AG04450 (cell line): ENCODE data around the gene NHEJ1. TPM values are rescaled to one million over a fixed set of nuclear protein-coding genes. Genes with fewer than 3 reads are reported as not detected.

ENCODE experiments used
- CTCF ChIA-PET: fragments of 300-600, 350-600 bp; formaldehyde crosslinking; extraction: SDS; loops from one replicate; lab custom pipeline; 2022; ENCODE audit warnings: antibody characterized with exemption, inconsistent platforms; lab: Charles Lee
- POLR2A ChIA-PET: fragments of 350-600 bp; formaldehyde crosslinking; extraction: SDS; loops from one replicate; lab custom pipeline; 2021; ENCODE audit warnings: antibody characterized with exemption, inconsistent platforms; lab: Yijun Ruan, JAX
- DNase-seq: peaks from one replicate; pipeline ENCODE4 v3.0.0-alpha.2; 2011; ENCODE audit warnings: low read depth, low spot score
- H3K27ac ChIP-seq: one replicate; pipeline ENCODE4 v1.5.1; 2012; ENCODE audit warnings: low read depth, low read length, control low read depth
- H3K27me3 ChIP-seq: one replicate; pipeline ENCODE4 v1.6.0; 2012; ENCODE audit warnings: low read length; ENCODE audit not compliant: control insufficient read depth, insufficient read depth
- H3K4me3 ChIP-seq: 2 replicates; pipeline ENCODE4 v1.5.1; 2011; ENCODE audit warnings: mild to moderate bottlenecking, low read depth, low read length, control low read depth
- H3K9me3 ChIP-seq: 2 replicates; pipeline ENCODE4 v1.5.1; 2012; ENCODE audit warnings: low read length; ENCODE audit not compliant: control insufficient read depth, insufficient read depth
- polyA plus RNA-seq: library from polyadenylated mRNA; depleted of rRNA; stranded (reverse); fragments of >200 nt; gene quantifications from 2 replicates; pipeline ENCODE4 v1.2.3, GENCODE V29; 2011
- TF ChIP-seq, protein P1 (sequence below): IDR thresholded peaks from 2 replicates; pipeline ENCODE4 v1.5.1; 2011; ENCODE audit warnings: low read depth, low read length, control low read depth, inconsistent platforms

Gene NHEJ1
- polyA plus RNA-seq, 1 experiment, result 21.9 TPM

- POLR2A ChIA-PET, result no interaction called here
- TF ChIP-seq, protein P1, sequence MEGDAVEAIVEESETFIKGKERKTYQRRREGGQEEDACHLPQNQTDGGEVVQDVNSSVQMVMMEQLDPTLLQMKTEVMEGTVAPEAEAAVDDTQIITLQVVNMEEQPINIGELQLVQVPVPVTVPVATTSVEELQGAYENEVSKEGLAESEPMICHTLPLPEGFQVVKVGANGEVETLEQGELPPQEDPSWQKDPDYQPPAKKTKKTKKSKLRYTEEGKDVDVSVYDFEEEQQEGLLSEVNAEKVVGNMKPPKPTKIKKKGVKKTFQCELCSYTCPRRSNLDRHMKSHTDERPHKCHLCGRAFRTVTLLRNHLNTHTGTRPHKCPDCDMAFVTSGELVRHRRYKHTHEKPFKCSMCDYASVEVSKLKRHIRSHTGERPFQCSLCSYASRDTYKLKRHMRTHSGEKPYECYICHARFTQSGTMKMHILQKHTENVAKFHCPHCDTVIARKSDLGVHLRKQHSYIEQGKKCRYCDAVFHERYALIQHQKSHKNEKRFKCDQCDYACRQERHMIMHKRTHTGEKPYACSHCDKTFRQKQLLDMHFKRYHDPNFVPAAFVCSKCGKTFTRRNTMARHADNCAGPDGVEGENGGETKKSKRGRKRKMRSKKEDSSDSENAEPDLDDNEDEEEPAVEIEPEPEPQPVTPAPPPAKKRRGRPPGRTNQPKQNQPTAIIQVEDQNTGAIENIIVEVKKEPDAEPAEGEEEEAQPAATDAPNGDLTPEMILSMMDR, result no peak
- Histone ChIP-seq H3K9me3 (no peaks in the 10 kb centered on the region), H3K27me3 (peaks cover 27% of the 10 kb centered on the region), H3K27ac (no peak overlapping the region), H3K4me3 (no peak overlapping the region)
- no peak for DNase-seq
- CTCF ChIA-PET, result interaction anchor here (1.3 to 11.6 kb wide), 3 partner anchors 10 to 91 kb away, joined by 5 to 180 read pairs (median 5); no protein-coding TSS in a partner anchor
Observed at GRCh38 chr2:219065484-219065883, 95.1 kb downstream of the NHEJ1 start.

- ChIA-PET CTCF (interaction anchor here (1.7 to 11.6 kb wide), 5 partner anchors 11 to 95 kb away, joined by 5 to 180 read pairs (median 28); no protein-coding TSS in a partner anchor), POLR2A (no interaction called here)
- no peak overlapping the region for H3K27ac ChIP-seq
- H3K9me3 ChIP-seq, result no peaks in the 10 kb centered on the region; the same call in 1 of the 2 replicates
- TF ChIP-seq, protein P1, result no peak
- DNase-seq, result no peak
- H3K4me3 ChIP-seq, result no peak overlapping the region
- H3K27me3 ChIP-seq, result peaks cover 58% of the 10 kb centered on the region
Observed at GRCh38 chr2:219062081-219062480, 98.5 kb downstream of the NHEJ1 start.

- no peak within 1 kb of the TSS for H3K4me3 ChIP-seq
- CTCF ChIA-PET, result interaction anchor here (0.6 to 11.6 kb wide), 4 partner anchors 12 to 415 kb away, joined by 3 to 180 read pairs (median 82); no protein-coding TSS in a partner anchor
- H3K9me3 ChIP-seq, result no peaks in the 10 kb centered on the region; the same call in 1 of the 2 replicates
- POLR2A ChIA-PET, result no interaction called here
- peaks cover 68% of the 10 kb centered on the region for H3K27me3 ChIP-seq
- TF ChIP-seq, protein P1, result no peak
- H3K27ac ChIP-seq, result no peak within 1 kb of the TSS
- DNase-seq, result no peak
Observed at GRCh38 chr2:219060821-219061791, 99.5 kb downstream of the NHEJ1 start, which contains the start of gene IHH. Gene IHH, minus strand, starts transcription at chr2:219060921. Its CDS starts 454 bp downstream, at chr2:219060467.

GRCh38 chr2:219059725-219060682 is 100.6 kb downstream of the NHEJ1 start:
- H3K27me3 ChIP-seq, result peaks cover 78% of the 10 kb centered on the region
- no peak for DNase-seq
- H3K9me3 ChIP-seq, result no peaks in the 10 kb centered on the region; the same call in 1 of the 2 replicates
- CTCF ChIA-PET, result interaction anchor here (0.6 to 11.6 kb wide), 6 partner anchors 11 to 416 kb away, joined by 3 to 180 read pairs (median 22); no protein-coding TSS in a partner anchor
- no peak overlapping the region for H3K27ac ChIP-seq
- no peak overlapping the region for H3K4me3 ChIP-seq
- TF ChIP-seq, protein P1, result no peak
- POLR2A ChIA-PET, result interaction anchor here (2.2 kb wide), 1 partner anchor 59 kb away, joined by 5 read pairs; no protein-coding TSS in a partner anchor
